Measurements from ENCODE around the gene ZNF497. TPM values are rescaled to one million over a fixed set of nuclear protein-coding genes. Genes with fewer than 3 reads are reported as not detected.
"Not testable (repeated sequence)": the region's sequence is repeated elsewhere in the genome, so short reads cannot be mapped to it uniquely, and the experiment has no call there.

The ZNF497 gene
- total and polyA plus RNA-seq, 4 donors: 0.32 to 0.87 (median 0.79) TPM; not detected in 1

- Histone ChIP-seq H3K4me1 (ENCODE audit: control insufficient read depth in 1 of 2, insufficient read depth in 2 of 2, low read length in 2 of 2) (no peaks in the 10 kb centered on the region), H3K9me3 (ENCODE audit: control insufficient read depth, low read length) (no peaks in the 10 kb centered on the region), H3K4me3 (ENCODE audit: low read length in 2 of 2) (no peak overlapping the region), H3K36me3 (ENCODE audit: control insufficient read depth in 1 of 2, insufficient read depth in 2 of 2, low read length in 1 of 2) (peaks cover 0 to 7% of the 10 kb centered on the region in 2 donors), H3K27me3 (ENCODE audit: control insufficient read depth in 1 of 2, insufficient read depth in 2 of 2, low read length in 1 of 2) (no peaks in the 10 kb centered on the region), H3K27ac (ENCODE audit: low read depth in 1 of 2, low read length in 2 of 2) (no peak overlapping the region)
- no peak for DNase-seq
- WGBS, 2 donors: 53 to 58% methylated on average over 7 of the region's 7 CpGs
- no peak for ATAC-seq (ENCODE audit: low FRiP score)
- intact Hi-C loops (cut with DNase I): no loop called here
Measured at GRCh38 chr19:58317476-58318072, 45.0 kb downstream of the ZNF497 start.

GRCh38 chr19:58315580-58315979, 47.0 kb downstream of the ZNF497 start:
- no peak for ATAC-seq (ENCODE audit: low FRiP score)

GRCh38 chr19:58311345-58311865, 51.1 kb downstream of the ZNF497 start:
- 81 to 85% methylated on average over 7 of the region's 7 CpGs for WGBS, 2 donors
- DNase-seq: no peak
- no peaks in the 10 kb centered on the region for H3K9me3 ChIP-seq (ENCODE audit: control insufficient read depth, low read length)
- H3K36me3 ChIP-seq (ENCODE audit: control insufficient read depth in 1 of 2, insufficient read depth in 2 of 2, low read length in 1 of 2): peaks cover 0 to 8% of the 10 kb centered on the region in 2 donors
- H3K27ac ChIP-seq (ENCODE audit: low read depth in 1 of 2, low read length in 2 of 2): no peak overlapping the region
- H3K4me3 ChIP-seq (ENCODE audit: low read length in 2 of 2): no peak overlapping the region
- H3K4me1 ChIP-seq (ENCODE audit: control insufficient read depth in 1 of 2, insufficient read depth in 2 of 2, low read length in 2 of 2): no peaks in the 10 kb centered on the region
- H3K27me3 ChIP-seq (ENCODE audit: control insufficient read depth in 1 of 2, insufficient read depth in 2 of 2, low read length in 1 of 2): no peaks in the 10 kb centered on the region
- intact Hi-C loops (cut with DNase I): no loop called here
- no peak for ATAC-seq (ENCODE audit: low FRiP score)

More at GRCh38 chr19:58315580-58315979, 47.0 kb downstream of the ZNF497 start:
- WGBS, 2 donors: 94 to 96% methylated on average over 2 of the region's 2 CpGs
- Histone ChIP-seq H3K9me3 (ENCODE audit: control insufficient read depth, low read length) (no peaks in the 10 kb centered on the region), H3K4me3 (ENCODE audit: low read length in 2 of 2) (no peak overlapping the region), H3K36me3 (ENCODE audit: control insufficient read depth in 1 of 2, insufficient read depth in 2 of 2, low read length in 1 of 2) (peaks cover 0 to 8% of the 10 kb centered on the region in 2 donors), H3K27me3 (ENCODE audit: control insufficient read depth in 1 of 2, insufficient read depth in 2 of 2, low read length in 1 of 2) (no peaks in the 10 kb centered on the region), H3K4me1 (ENCODE audit: control insufficient read depth in 1 of 2, insufficient read depth in 2 of 2, low read length in 2 of 2) (no peaks in the 10 kb centered on the region), H3K27ac (ENCODE audit: low read depth in 1 of 2, low read length in 2 of 2) (no peak overlapping the region)
- DNase-seq: no peak
- intact Hi-C loops (cut with DNase I): no loop called here

- ATAC-seq (ENCODE audit: low FRiP score); H3K9me3 ChIP-seq (ENCODE audit: control insufficient read depth, low read length); H3K4me1 ChIP-seq (ENCODE audit: control insufficient read depth in 1 of 2, insufficient read depth in 2 of 2, low read length in 2 of 2); H3K27ac ChIP-seq (ENCODE audit: low read depth in 1 of 2, low read length in 2 of 2); H3K36me3 ChIP-seq (ENCODE audit: control insufficient read depth in 1 of 2, insufficient read depth in 2 of 2, low read length in 1 of 2); H3K27me3 ChIP-seq (ENCODE audit: control insufficient read depth in 1 of 2, insufficient read depth in 2 of 2, low read length in 1 of 2); intact Hi-C loops (cut with DNase I); H3K4me3 ChIP-seq (ENCODE audit: low read length in 2 of 2); DNase-seq: not testable (repeated sequence)
- 41 to 46% methylated on average over 12 to 13 of the region's 13 CpGs for WGBS, 2 donors
Measured at GRCh38 chr19:58310685-58311084, 51.9 kb downstream of the ZNF497 start.

GRCh38 chr19:58307736-58308135, 54.8 kb downstream of the ZNF497 start:
- Histone ChIP-seq H3K9me3 (ENCODE audit: control insufficient read depth, low read length) (no peaks in the 10 kb centered on the region), H3K27ac (ENCODE audit: low read depth in 1 of 2, low read length in 2 of 2) (no peak overlapping the region), H3K36me3 (ENCODE audit: control insufficient read depth in 1 of 2, insufficient read depth in 2 of 2, low read length in 1 of 2) (peaks cover 0 to 3% of the 10 kb centered on the region in 2 donors), H3K27me3 (ENCODE audit: control insufficient read depth in 1 of 2, insufficient read depth in 2 of 2, low read length in 1 of 2) (no peaks in the 10 kb centered on the region), H3K4me1 (ENCODE audit: control insufficient read depth in 1 of 2, insufficient read depth in 2 of 2, low read length in 2 of 2) (peaks cover 0 to 6% of the 10 kb centered on the region in 2 donors), H3K4me3 (ENCODE audit: low read length in 2 of 2) (no peak overlapping the region)
- intact Hi-C loops (cut with DNase I): no loop called here
- DNase-seq (no peak), ATAC-seq (ENCODE audit: low FRiP score) (no peak)
- WGBS, 2 donors: 87 to 89% methylated on average over 4 of the region's 4 CpGs

GRCh38 chr19:58305932-58306323, 56.6 kb downstream of the ZNF497 start:
- intact Hi-C loops (cut with DNase I): loop anchor here (1.0 to 2.0 kb wide), 2 partner anchors 21 to 27 kb away; partner anchors contain the start of gene ZNF8 (in 2 of the 2)
- WGBS, 2 donors: 67 to 71% methylated on average over 12 of the region's 12 CpGs

GRCh38 chr19:58305065-58305931, 57.3 kb downstream of the ZNF497 start, which contains the start of gene ERVK3-1:
Gene ERVK3-1, plus strand, starts transcription at chr19:58305377. Its CDS starts 6,792 bp downstream, at chr19:58312169.
- Histone ChIP-seq H3K9me3 (ENCODE audit: control insufficient read depth, low read length) (peaks cover under 1% of the 10 kb centered on the region), H3K4me1 (ENCODE audit: control insufficient read depth in 1 of 2, insufficient read depth in 2 of 2, low read length in 2 of 2) (peaks cover 0 to 6% of the 10 kb centered on the region in 2 donors), H3K4me3 (ENCODE audit: low read length in 2 of 2) (peak within 1 kb of the TSS; percentile 76 to 85), H3K27me3 (ENCODE audit: control insufficient read depth in 1 of 2, insufficient read depth in 2 of 2, low read length in 1 of 2) (no peaks in the 10 kb centered on the region), H3K36me3 (ENCODE audit: control insufficient read depth in 1 of 2, insufficient read depth in 2 of 2, low read length in 1 of 2) (peaks cover 0 to 3% of the 10 kb centered on the region in 2 donors), H3K27ac (ENCODE audit: low read depth in 1 of 2, low read length in 2 of 2) (peak within 1 kb of the TSS; percentile 52 to 66)
- intact Hi-C loops (cut with DNase I): loop anchor here (1.0 to 2.0 kb wide), 2 partner anchors 22 to 26 kb away; partner anchors contain the start of gene ZNF8 (in 2 of the 2)
- ATAC-seq (ENCODE audit: low FRiP score) (peak; percentile 99), DNase-seq (peak; percentile 98 to 99)
- WGBS, 2 donors: 0 to 1% methylated on average over 55 of the region's 55 CpGs

More at GRCh38 chr19:58305932-58306323, 56.6 kb downstream of the ZNF497 start:
- Histone ChIP-seq H3K4me1 (ENCODE audit: control insufficient read depth in 1 of 2, insufficient read depth in 2 of 2, low read length in 2 of 2) (peaks cover 0 to 6% of the 10 kb centered on the region in 2 donors), H3K4me3 (ENCODE audit: low read length in 2 of 2) (peak overlapping the region; percentile 76 to 85), H3K9me3 (ENCODE audit: control insufficient read depth, low read length) (no peaks in the 10 kb centered on the region), H3K27me3 (ENCODE audit: control insufficient read depth in 1 of 2, insufficient read depth in 2 of 2, low read length in 1 of 2) (no peaks in the 10 kb centered on the region), H3K36me3 (ENCODE audit: control insufficient read depth in 1 of 2, insufficient read depth in 2 of 2, low read length in 1 of 2) (no peaks in the 10 kb centered on the region), H3K27ac (ENCODE audit: low read depth in 1 of 2, low read length in 2 of 2) (no peak overlapping the region)
- no peak for ATAC-seq (ENCODE audit: low FRiP score)
- DNase-seq: no peak

GRCh38 chr19:58304748-58305064, 57.8 kb downstream of the ZNF497 start:
- Histone ChIP-seq H3K27ac (ENCODE audit: low read depth in 1 of 2, low read length in 2 of 2) (peak overlapping the region in 1 of 2 donors; percentile 52), H3K27me3 (ENCODE audit: control insufficient read depth in 1 of 2, insufficient read depth in 2 of 2, low read length in 1 of 2) (no peaks in the 10 kb centered on the region), H3K36me3 (ENCODE audit: control insufficient read depth in 1 of 2, insufficient read depth in 2 of 2, low read length in 1 of 2) (peaks cover 0 to 5% of the 10 kb centered on the region in 2 donors), H3K4me3 (ENCODE audit: low read length in 2 of 2) (peak overlapping the region in 1 of 2 donors; percentile 50), H3K9me3 (ENCODE audit: control insufficient read depth, low read length) (peaks cover 2% of the 10 kb centered on the region), H3K4me1 (ENCODE audit: control insufficient read depth in 1 of 2, insufficient read depth in 2 of 2, low read length in 2 of 2) (peaks cover 0 to 6% of the 10 kb centered on the region in 2 donors)
- ATAC-seq (ENCODE audit: low FRiP score) (no peak), DNase-seq (no peak)
- WGBS, 2 donors: 7 to 15% methylated on average over 7 of the region's 7 CpGs
- intact Hi-C loops (cut with DNase I): loop anchor here (1.0 to 5.0 kb wide), 3 partner anchors 23 to 122 kb away; partner anchors contain the start of genes ZNF8 (in 2 of the 2) and ZNF274 (in 1 of the 2)
